Measurements from ENCODE around the gene MTCL1.

Gene MTCL1

DNA sequence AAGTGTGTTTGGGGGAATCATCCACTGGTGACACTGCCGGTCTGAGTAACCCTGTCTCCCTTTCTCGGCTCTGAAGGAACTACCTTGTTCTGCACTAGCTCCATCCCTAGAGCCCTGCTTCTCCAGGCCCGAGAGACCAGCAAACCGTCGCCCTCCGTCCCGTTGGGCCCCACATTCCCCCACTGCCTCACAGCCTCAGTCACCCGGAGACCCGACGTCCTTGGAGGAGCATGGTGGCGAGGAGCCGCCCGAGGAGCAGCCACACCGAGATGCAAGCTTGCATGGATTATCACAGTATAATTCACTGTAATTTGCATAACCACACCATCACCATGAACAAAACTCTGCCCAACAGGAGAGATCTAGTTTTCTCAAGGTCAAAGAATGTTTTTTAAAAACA, 126.2 kb downstream of the MTCL1 start:
- DNase-seq (ENCODE audit: low read depth in 2 of 2): no peak

DNA sequence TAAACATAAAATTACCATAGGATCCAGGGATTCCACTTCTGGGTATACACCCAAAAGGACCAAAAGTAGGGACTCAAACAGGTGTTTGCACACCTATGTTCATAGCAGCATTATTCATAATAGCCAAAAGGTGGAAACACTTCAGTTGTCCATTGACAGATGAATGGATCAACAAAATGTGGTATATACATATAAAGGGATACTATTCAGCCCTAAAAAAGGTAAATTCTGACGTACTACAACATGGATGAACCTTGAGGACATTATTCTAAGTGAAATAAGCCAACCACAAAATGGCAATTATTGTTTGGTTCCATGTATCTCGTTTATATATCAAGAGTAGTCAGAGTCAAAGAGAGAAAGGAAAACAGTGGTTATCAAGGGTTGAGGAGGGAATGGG, 128.1 kb downstream of the MTCL1 start:
- no peak for DNase-seq (ENCODE audit: low read depth in 2 of 2)

DNA sequence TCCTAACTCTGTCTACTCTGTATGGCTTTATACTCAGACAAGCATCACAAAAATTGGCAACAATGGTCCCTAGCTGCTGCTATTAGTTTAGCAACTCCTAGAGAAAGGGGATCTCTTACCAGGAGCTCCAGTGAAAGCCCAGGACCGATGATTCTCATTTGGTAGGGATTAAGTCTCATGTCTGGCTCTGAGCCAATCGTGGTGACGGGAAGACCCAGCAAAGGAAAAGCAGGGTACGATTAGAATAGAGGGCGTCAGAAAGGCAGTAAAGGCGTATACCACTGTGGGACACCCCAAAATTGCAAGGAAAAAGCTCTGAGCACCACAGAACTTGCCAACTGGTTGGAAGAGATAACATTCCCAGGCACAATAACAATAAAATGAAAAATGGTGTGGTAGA, 129.5 kb downstream of the MTCL1 start:
- DNase-seq (ENCODE audit: low read depth in 2 of 2): no peak

DNA sequence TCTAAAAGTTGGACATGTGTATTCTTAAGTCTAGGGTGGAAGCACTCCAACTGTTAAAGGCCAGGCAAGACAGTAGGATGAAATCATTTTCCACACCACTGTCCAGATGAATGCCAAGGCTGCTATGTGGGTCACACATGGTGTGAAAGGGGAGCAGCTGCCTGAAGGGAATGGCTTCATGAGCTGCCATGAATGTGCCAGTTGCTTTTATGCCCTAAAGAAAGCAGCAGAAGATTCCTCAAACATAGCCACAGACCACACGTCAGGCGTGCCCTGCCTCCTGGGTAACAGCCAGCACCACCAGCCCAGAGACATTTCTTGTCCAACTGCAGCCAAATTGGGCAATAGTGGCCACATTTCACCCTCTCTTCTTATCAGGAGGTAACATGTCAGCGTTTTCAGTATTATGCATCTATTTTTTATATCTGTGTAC, 130.2 kb downstream of the MTCL1 start:
- DNase-seq (ENCODE audit: low read depth in 2 of 2): no peak

DNA sequence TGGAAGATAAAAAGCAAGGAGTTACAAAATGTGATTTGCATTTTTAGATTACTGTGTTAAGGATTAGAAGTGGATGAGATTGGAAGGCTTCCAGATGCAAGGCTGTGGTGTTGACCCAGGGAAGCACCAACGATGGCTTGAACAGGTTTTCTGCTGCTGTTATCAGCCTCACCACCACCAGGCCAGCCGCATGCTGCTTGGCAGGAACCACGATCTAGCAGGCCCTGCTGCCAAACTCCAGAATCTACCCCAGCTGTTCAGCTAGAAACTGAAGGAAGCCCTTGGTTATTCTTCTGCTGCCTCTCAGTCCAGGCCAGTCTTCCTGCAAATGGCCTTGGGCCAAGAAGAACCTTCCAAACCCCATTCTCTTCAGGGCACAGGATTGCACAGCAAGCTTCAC, 133.9 kb downstream of the MTCL1 start:
- DNase-seq (ENCODE audit: low read depth in 2 of 2): no peak

DNA sequence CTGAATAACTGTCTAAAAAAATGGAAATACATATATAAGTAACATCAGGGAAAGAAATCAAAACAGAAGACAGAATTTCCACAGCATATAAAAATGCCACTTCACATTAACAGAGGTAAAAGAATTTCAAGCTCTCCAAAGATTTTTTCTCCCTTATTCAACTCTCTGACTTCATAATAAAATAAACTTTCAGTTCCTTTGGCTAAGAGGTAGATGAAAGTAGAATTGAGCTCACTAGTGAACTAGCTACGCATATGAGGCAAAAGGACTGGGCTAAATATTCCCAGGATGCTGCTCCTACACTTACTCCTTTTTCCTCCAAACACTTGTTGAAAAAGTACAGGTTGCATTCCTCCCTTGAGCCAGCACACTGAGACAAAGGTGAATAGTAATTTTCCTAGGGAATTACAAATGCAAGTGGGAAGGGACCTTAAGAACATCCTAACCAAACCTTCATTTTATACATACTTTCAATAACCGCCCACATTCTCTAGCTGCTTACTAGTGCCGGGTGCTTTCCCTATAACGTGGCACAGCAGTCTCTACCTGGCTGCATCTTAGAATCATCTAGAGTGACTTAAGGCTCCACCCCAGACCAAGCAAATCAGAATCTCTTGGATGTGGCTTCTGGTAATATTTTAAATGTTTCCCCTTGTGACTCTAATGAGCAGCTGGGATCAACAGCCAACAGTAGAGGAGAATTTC, 136.6 kb downstream of the MTCL1 start:
- no peak for DNase-seq (ENCODE audit: low read depth in 2 of 2)

DNA sequence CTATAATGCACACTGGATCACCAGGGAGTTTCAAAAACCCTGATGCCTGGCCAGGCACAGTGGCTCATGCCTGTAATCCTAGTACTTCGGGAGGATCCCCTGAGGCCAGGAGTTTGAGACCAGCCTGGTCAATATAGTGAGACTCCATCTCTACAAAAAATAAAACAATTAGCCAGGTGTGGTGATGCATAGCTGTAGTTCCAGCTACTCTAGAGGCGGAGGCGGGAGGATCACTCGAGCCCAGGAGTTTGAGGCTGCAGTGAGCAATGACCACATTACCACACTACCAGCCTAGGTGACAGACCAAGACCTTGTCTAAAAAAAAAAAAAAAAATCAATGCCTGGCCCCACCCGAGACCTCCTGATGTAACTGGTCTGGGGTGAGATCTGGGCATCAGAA, 137.2 kb downstream of the MTCL1 start:
- DNase-seq (ENCODE audit: low read depth in 2 of 2): no peak

DNA sequence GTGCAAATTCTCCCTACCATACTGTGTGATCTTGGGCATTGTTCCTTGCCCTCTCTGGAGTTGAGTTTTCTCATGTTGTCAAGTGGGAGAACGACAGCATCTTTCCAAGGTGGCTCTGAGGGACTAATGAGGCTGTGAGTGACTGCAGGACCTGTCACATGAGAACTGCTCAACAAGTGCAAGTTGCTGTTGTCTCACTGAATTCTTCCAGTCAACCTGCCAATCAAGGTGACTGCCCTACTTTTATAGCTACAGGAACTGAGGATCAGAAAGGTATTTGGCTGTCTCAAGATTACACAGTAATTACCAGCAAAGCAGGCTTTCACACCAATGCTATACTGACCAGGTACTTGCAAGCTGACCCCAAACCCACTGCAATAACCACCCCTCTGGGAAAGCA, 137.6 kb downstream of the MTCL1 start:
- no peak for DNase-seq (ENCODE audit: low read depth in 2 of 2)

DNA sequence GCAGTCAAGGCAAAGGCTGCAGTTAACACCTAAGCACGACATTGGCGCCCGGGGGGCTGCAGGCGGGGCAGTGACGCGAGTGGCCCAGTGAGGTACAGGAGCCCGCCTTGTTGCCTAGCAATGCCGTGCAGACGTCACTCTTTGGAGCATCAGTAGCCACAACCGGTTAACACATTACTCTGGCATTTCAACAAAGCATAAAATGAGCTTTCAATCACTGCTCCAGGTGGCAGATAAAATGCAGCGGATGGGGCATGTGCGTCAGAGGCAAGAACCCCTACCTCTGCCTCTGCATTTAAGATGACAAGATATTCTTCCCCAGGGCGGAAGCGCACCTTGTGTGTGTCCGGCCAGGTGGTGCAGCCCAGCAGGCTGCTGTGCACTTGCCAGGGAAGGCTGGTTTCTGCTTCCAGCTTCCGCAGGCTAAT, 139.4 kb downstream of the MTCL1 start:
- no peak for DNase-seq (ENCODE audit: low read depth in 2 of 2)

DNA sequence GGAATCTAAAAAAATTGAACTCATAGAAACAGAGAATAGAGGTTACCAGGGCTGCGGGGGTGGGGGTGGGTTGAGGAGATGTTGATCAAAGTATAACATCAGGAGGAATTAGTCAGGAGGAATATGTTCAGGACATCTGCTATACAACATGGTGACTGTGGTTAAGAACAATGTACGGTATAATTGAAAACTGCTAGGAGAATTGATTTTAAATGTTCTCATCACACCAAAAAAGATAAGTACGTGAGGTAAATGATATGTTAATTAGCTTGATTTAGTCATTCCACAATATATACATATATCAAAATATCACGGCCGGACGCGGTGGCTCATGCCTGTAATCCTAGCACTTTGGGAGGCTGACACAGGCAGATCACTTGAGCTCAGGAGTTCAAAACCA, 140.2 kb downstream of the MTCL1 start:
- no peak for DNase-seq (ENCODE audit: low read depth in 2 of 2)

DNA sequence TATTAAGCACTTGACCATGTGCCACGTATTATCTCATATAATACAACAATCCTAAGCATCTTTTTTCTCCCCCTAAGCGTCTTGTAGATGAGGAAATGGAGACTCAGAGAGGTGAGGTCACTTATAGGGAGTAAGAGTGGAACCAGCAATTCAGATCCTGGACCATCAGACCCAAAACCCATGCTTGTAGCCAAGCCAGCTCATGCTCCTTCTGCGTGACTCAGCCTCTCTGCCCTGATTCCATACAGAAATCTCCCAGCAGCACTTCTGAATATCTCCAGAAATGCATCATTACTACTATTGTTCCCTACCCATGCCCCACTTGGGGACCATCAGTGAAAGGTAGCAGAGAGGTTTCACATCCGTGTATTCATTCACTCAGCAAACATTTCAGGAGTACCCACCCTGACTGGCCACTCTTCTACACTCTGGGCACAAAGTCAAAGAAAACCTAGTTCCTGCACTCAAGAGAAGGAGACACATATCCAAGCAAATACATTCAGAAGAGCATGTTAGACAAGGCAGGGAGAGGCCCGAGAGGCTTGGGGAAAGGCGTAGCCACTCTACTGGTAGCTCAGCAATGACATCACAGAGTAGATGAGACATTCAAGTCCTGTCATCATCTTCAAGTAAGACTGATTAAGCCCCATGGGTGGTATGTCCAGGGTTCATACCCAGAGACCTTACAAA, 141.9 kb downstream of the MTCL1 start:
- no peak for DNase-seq (ENCODE audit: low read depth in 2 of 2)

DNA sequence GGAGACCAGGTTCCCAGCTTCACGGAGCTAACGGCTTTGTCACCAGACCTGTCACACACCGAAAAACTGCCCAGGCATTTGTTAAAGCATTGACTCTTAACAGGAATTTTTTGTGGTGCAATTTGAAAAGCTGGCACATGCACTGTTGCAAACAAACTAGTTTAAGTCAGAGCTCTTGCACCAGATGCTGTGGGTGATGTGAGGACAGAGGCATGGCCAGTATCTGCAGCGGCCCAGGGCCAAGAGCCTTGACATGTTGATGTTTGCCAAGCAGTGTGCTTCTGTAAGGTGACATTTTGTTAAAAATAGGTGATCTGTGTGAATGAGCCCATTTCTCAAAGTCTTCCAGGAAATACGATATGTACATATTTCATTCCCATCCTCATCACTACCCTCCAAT, 142.5 kb downstream of the MTCL1 start:
- DNase-seq (ENCODE audit: low read depth in 2 of 2): no peak

DNA sequence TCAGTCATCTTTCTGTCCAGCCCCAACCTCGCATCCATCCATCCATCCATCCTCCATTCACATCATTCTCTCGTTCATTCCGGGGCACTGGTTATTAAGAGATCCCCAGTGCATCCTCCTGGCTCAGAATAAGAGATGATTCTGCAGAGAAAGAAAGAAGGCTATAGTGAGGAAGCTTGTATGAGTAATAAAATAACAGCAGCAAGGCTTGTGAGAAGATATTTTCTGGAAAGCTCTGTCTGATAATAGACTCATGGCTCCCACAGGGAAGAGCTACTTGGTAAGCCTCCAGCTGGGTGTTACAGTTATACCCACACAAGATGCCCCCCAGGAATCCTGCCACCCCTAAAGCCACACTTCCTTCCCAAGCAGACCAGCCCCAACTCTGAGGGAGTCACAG, 143.2 kb downstream of the MTCL1 start:
- DNase-seq (ENCODE audit: low read depth in 2 of 2): no peak

DNA sequence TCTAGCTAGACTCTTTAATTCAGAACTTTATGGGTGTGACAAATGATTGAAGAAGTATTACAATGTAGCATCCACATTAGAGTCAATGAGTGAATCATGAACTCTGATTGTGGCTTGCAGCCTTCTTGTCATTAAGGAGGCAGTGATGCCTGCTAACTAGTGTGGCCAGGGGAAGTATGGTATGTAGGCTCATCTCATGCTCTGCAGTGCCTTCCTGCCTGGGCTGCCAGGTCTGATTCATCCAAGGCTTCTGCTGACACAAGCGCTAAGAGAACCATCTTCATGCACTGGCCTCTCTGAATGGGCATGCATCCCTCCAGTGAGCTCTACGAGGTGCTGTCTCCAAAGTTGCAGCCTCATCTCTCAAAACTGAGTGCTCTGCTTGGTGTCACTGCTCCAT, 144.3 kb downstream of the MTCL1 start:
- no peak for DNase-seq (ENCODE audit: low read depth in 2 of 2)

DNA sequence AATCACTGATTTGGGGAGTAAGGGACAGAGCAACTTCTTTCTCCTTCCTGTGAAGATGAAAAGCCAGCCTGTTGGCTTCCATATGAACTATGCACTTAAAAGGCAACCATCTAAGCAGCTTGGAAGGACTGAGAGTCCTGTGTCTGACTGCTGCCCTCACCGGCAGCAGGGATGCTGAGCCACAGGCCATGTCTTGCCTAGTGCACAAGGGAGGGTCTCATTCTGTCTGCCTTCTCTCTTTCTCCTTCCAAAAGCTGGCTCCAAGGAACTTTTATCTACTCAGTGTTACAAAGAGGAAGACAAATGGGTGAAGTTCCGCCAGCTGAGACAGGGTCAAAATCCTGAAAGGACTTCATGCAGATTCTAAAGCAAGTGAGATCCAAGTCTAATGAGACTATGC, 146.3 kb downstream of the MTCL1 start:
- no peak for DNase-seq (ENCODE audit: low read depth in 2 of 2)

DNA sequence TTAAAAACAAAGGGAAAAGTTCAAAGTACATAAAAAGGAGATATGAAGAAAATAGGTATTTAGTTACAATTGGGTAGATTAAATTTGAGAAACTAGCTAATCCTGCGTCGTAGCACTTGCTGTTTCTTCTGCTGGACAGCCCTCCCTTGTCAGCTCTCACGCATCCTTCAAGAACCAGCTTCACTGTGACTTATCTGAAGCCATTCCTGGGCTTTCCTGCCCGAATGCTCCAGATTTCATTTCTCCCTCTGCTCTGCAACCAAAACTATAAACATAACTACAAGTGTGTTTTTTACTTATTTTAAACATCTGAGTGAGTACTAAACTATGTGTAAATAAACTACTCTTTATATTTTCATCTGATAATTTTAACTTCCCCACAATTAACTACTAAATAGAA, 149.2 kb downstream of the MTCL1 start:
- DNase-seq (ENCODE audit: low read depth in 2 of 2): no peak

DNA sequence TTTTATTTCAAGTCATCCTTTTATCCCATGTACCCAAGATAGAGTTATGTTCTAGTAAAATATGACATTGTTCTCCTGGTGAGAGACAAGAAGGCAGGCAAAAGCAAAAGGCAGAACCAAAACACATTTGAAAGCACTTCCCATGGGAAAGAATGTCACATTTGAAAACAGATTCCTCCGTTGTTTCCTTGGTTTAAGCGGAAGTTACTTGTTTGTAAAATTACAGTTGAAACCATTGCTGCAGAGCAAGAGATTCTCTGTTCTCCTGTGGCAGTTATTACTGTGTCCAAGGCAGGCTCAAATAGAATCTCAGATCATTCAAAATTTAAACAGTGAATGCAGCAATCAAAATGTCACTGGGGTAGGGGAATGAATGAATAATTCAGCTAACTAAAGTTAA, 149.6 kb downstream of the MTCL1 start:
- no peak for DNase-seq (ENCODE audit: low read depth in 2 of 2)

DNA sequence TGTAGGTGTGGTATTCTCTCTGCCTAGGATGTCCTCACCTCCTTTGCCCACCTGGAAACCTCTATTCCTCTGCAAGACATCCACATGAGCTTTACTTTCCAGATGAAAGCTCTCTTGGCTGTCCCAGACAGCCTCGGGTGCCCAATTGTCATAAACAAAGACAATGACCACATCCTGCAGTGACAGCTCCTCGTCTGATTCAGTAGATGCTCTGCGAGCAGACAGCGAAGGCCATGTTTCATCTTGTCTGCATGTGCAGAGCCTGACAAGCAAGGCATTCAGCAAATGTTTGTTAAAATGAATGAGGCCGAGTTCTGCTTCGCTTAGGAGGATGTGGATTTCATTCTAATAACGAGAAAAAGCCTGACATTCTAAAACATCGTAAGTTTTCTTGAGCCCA, 150.9 kb downstream of the MTCL1 start:
- no peak for DNase-seq (ENCODE audit: low read depth in 2 of 2)

DNA sequence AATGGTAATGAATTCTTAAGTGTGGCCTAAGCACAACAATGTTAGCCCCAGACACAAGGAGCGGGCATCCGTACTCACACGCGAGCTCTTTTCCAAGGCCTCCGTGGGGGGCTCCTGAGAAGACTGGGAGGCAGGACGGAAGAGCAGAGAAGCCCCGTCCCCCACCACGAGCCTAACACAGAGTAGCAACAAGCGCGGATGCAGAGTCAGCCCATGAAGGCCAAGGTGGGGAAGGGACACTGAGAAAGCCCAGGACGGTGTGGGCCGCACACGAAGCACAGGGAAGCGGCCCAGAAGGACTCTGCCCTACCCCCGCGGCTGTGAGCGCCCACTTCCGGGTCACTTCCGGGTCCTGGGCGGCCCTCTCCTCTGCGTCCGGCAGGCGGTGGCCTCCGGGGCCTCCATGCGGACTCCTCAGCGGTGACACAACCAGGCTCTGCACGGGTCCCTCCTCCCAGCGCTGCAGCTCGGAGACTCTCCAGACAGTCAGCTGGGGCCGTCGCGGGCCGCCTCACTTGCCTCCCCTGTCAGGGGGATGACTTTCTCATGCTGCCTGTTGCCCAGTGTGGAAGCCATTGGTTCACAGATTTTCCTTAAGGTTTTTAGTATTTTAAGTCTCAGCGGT, 151.5 kb downstream of the MTCL1 start:
- no peak for DNase-seq (ENCODE audit: low read depth in 2 of 2)

DNA sequence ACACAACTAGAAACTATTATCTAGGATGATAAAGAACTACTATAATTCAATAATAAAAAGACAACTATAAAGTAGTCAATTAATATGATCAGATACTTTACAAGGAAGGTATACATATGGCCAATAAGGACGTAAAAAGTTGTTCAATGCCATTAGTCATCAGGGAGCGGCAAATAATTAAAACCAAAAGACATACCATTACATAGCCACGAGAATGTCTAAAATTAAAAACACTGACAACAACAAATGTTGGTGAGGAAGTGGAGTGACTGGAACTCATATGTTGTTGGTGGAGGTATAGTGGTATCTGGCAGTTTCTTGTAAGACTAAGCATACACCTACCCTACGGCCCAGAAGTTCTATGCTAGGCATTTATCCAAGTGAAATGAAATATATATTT, 152.4 kb downstream of the MTCL1 start:
- no peak for DNase-seq (ENCODE audit: low read depth in 2 of 2)

DNA sequence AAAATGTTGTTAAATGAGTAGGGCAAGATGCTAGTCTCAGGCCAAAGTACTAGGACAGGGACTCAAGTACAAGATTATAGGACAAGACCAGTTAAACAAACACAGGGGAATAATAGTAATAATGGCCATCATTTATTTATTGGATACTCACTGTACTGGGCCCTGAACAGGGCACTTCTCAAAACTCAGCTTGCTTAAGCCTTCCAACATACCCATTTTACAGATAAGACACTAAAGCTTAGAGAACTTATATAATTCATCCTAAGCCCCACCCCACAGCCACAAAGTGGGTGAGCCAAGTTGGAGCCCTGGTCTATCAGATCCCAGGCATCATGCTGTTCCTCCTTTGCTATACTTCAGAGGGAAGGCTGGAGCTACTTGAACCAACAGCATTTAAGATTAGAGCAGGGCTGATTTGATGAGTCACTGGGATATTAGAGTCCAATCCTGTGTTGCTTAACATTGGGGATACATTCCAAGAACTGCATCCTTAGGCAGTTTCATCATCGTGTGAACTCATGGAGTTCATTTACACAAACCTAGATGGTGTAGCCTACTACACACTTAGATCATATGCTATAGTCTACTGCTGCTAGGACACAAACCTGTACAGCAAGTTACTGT, 153.6 kb downstream of the MTCL1 start:
- DNase-seq (ENCODE audit: low read depth in 2 of 2): no peak

DNA sequence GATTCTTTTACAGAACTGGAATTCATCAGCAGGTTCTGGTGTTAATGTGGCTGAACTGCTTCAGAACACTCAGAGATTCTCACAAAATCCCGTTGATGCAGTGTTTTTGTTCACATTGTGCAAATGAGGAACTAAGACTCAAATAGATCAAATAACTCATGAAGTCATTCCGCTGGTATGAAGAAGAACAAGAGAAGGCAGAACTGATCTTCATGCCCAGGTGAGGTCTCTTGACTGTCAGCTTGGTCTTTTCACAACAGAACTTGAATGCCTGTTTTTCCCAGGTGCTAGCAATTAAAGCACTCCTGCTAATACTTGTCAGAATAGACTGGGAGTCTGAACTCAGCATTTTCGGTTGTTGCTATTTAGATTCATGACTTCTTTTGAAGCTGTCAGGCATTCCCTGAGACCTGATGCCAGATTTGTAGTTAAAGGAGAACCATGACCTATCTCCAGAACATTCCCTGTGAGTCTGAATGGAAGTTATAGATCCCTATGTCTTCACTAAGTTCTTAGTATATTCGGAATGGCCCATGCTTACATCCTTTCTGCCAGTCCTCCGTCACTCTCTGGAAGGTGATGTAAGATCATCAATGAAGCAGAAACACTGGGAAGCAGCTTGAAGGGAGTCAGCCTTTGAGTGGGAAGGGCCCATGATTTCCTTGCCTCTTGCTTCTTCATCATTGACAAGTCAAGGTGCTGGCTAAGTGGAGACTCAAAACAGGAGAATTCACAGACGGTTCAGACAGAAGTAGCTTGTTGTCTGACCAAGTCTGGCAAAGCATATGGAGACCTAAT, 155.7 kb downstream of the MTCL1 start:
- DNase-seq (ENCODE audit: low read depth in 2 of 2): no peak

All from stimulated activated CD8-positive, alpha-beta memory T cell treated with anti-CD3 and anti-CD28 coated beads, Interleukin-2, amount 100 ng/mL, for 1 hour (primary cell).